Trophoblast cell (in vitro differentiated cells and primary cell): ENCODE data around the gene CLIC3.

Experiments
- DNase-seq, 2 donors: peaks; one replicate each; pipeline ENCODE4 v3.0.0-alpha.2; 2016
- H2AFZ ChIP-seq: 2 replicates; pipeline ENCODE4 v1.6.1; 2013; ENCODE audit warnings: low read length, moderate library complexity, mild to moderate bottlenecking; ENCODE audit not compliant: insufficient read depth, poor library complexity
- H2AK5ac ChIP-seq: 2 replicates; pipeline ENCODE4 v1.6.1; 2013; ENCODE audit warnings: mild to moderate bottlenecking, low read length
- H2BK120ac ChIP-seq: 2 replicates; pipeline ENCODE4 v1.6.1; 2013; ENCODE audit warnings: low read length, mild to moderate bottlenecking, moderate library complexity; ENCODE audit not compliant: insufficient read depth, poor library complexity
- H2BK12ac ChIP-seq: 2 replicates; pipeline ENCODE4 v1.6.1; 2013; ENCODE audit warnings: mild to moderate bottlenecking, low read length, moderate library complexity
- H2BK5ac ChIP-seq: 2 replicates; pipeline ENCODE4 v1.6.1; 2013; ENCODE audit warnings: low read length, low read depth, moderate library complexity, mild to moderate bottlenecking; ENCODE audit not compliant: poor library complexity
- H3K14ac ChIP-seq: 2 replicates; pipeline ENCODE4 v1.6.1; 2013; ENCODE audit warnings: mild to moderate bottlenecking, low read length
- H3K18ac ChIP-seq: 2 replicates; pipeline ENCODE4 v1.6.1; 2013; ENCODE audit warnings: mild to moderate bottlenecking, low read length
- H3K23ac ChIP-seq: 2 replicates; pipeline ENCODE4 v1.6.1; 2013; ENCODE audit warnings: low read length
- H3K27ac ChIP-seq: 2 replicates; pipeline ENCODE4 v1.5.1; 2013; ENCODE audit warnings: low read depth, mild to moderate bottlenecking, inconsistent platforms, low read length, moderate library complexity
- H3K27me3 ChIP-seq: 2 replicates; pipeline ENCODE4 v1.6.1; 2013; ENCODE audit warnings: inconsistent platforms, mild to moderate bottlenecking, low read length, moderate library complexity; ENCODE audit not compliant: insufficient read depth
- H3K36me3 ChIP-seq, 2 experiments: 1 replicate in 1 of 2; 2 replicates in 1 of 2; pipeline ENCODE4 v1.6.1; 2013; ENCODE audit warnings: low read length in 2 of 2, mild to moderate bottlenecking in 2 of 2, moderate library complexity in 1 of 2; ENCODE audit not compliant: insufficient read depth in 2 of 2, control insufficient read depth in 1 of 2
- H3K4ac ChIP-seq: 2 replicates; pipeline ENCODE4 v1.6.1; 2013; ENCODE audit warnings: low read depth, mild to moderate bottlenecking, low read length, moderate library complexity
- H3K4me1 ChIP-seq, 2 experiments: 1 replicate in 1 of 2; 2 replicates in 1 of 2; pipeline ENCODE4 v1.6.1; 2013; ENCODE audit warnings: low read length in 2 of 2, mild to moderate bottlenecking in 2 of 2, moderate library complexity in 1 of 2; ENCODE audit not compliant: insufficient read depth in 2 of 2, control insufficient read depth in 1 of 2
- H3K4me2 ChIP-seq: 2 replicates; pipeline ENCODE4 v1.6.1; 2013; ENCODE audit warnings: inconsistent platforms, mild to moderate bottlenecking, low read length, moderate library complexity
- H3K4me3 ChIP-seq: 2 replicates; pipeline ENCODE4 v1.5.1; 2013; ENCODE audit warnings: mild to moderate bottlenecking, low read depth, low read length, inconsistent platforms
- H3K79me1 ChIP-seq: one replicate; pipeline ENCODE4 v1.6.1; 2013; ENCODE audit warnings: low read length
- H3K79me2 ChIP-seq: 2 replicates; pipeline ENCODE4 v1.6.1; 2013; ENCODE audit warnings: low read length, mild to moderate bottlenecking; ENCODE audit not compliant: control insufficient read depth, insufficient read depth, poor library complexity
- H3K9ac ChIP-seq: 2 replicates; pipeline ENCODE4 v1.6.1; 2013; ENCODE audit warnings: mild to moderate bottlenecking, low read length
- H3K9me3 ChIP-seq: 2 replicates; pipeline ENCODE4 v1.6.1; 2013; ENCODE audit warnings: low read depth, mild to moderate bottlenecking, control low read depth, inconsistent platforms, low read length; ENCODE audit not compliant: insufficient read depth
- H4K12ac ChIP-seq: 2 replicates; pipeline ENCODE4 v1.6.1; 2013; ENCODE audit warnings: low read depth, mild to moderate bottlenecking, low read length, moderate library complexity
- H4K8ac ChIP-seq: 2 replicates; pipeline ENCODE4 v1.6.1; 2013; ENCODE audit warnings: low read depth, mild to moderate bottlenecking, low read length, moderate library complexity
- H4K91ac ChIP-seq: one replicate; pipeline ENCODE4 v1.6.1; 2013; ENCODE audit warnings: low read depth, mild to moderate bottlenecking, low read length, moderate library complexity
- WGBS: extraction: QIAGEN DNeasy Blood & Tissue Kit; methylation state at CpG from one replicate; pipeline ENCODE4 v1.1.7; 2013; ENCODE audit warnings: missing lambda C conversion rate; ENCODE audit not compliant: insufficient read length, insufficient coverage; ENCODE audit errors: extremely low coverage; 5-methylcytosine and 5-hydroxymethylcytosine counted together

Gene CLIC3

DNA sequence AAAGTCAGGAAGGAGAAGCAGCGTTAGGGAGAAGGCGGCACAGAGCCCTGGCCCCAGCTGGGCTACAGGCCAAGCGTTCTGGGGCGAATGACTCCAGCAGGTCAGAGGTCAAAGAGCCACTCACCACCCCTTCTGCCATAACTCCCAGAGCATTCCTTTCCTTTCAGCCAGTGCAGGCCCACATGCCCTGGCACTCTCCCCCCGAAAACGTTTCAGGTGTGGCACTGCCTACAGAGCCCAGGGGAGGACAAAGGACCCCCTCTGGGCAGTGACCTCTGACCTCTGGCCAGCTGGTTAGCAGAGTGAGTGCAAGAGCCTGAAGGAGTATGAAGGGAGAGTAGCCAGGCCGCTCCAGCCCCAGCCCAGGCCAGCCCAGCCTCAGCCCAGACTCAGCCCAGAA, 26.8 kb upstream of the CLIC3 start:
- H2AK5ac ChIP-seq, result no peak overlapping the region
- H4K91ac ChIP-seq, result no peak overlapping the region
- no peak overlapping the region for H2BK120ac ChIP-seq
- H3K9me3 ChIP-seq, result peaks cover 7% of the 10 kb centered on the region
- H2AFZ ChIP-seq, result no peak overlapping the region
- no peak overlapping the region for H3K4me3 ChIP-seq
- H3K79me1 ChIP-seq, result no peaks in the 10 kb centered on the region
- no peak overlapping the region for H3K27ac ChIP-seq
- no peak overlapping the region for H2BK12ac ChIP-seq
- H3K9ac ChIP-seq, result no peak overlapping the region
- no peak for DNase-seq
- WGBS, result no CpG with 5 or more reads among the region's 7 CpGs
- no peak overlapping the region for H3K18ac ChIP-seq
- H3K27me3 ChIP-seq, result peaks cover 9% of the 10 kb centered on the region
- no peak overlapping the region for H4K8ac ChIP-seq
- no peak overlapping the region for H3K4me2 ChIP-seq
- no peaks in the 10 kb centered on the region for H3K36me3 ChIP-seq
- no peaks in the 10 kb centered on the region for H3K79me2 ChIP-seq
- H3K14ac ChIP-seq, result no peak overlapping the region
- H3K23ac ChIP-seq, result no peak overlapping the region
- no peak overlapping the region for H2BK5ac ChIP-seq
- peaks cover 0 to 2% of the 10 kb centered on the region in 2 experiments for H3K4me1 ChIP-seq
- no peak overlapping the region for H4K12ac ChIP-seq
- H3K4ac ChIP-seq, result no peak overlapping the region

DNA sequence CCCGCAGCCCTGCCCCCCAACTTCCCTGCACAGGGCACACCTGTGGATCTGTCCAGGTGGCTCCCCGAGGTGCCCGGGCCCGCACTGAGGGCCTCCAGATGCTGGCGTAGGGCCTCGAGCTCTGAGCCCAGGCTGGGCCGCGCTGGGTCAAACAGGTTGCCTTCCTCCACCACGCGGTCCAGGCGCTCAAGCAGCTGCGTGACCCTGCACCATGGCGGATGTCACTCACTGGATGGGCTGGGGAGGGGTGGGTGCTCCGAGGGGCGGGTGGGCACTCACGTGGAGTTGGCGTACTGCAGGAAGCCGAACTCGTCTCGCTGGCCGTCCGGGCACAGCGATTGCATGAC, 26.3 kb upstream of the CLIC3 start:
- H4K91ac ChIP-seq, result no peak overlapping the region
- no peak overlapping the region for H2BK120ac ChIP-seq
- no peak overlapping the region for H4K12ac ChIP-seq
- H3K14ac ChIP-seq, result no peak overlapping the region
- no peak overlapping the region for H3K9ac ChIP-seq
- H3K4me3 ChIP-seq, result no peak overlapping the region
- H3K79me1 ChIP-seq, result no peaks in the 10 kb centered on the region
- WGBS, result no CpG with 5 or more reads among the region's 23 CpGs
- H3K79me2 ChIP-seq, result no peaks in the 10 kb centered on the region
- H3K27me3 ChIP-seq, result peaks cover 8% of the 10 kb centered on the region
- H2AFZ ChIP-seq, result no peak overlapping the region
- peaks cover 7% of the 10 kb centered on the region for H3K9me3 ChIP-seq
- no peak for DNase-seq
- no peak overlapping the region for H4K8ac ChIP-seq
- H3K27ac ChIP-seq, result no peak overlapping the region
- no peaks in the 10 kb centered on the region for H3K36me3 ChIP-seq
- H3K4ac ChIP-seq, result no peak overlapping the region
- H2AK5ac ChIP-seq, result no peak overlapping the region
- no peak overlapping the region for H2BK5ac ChIP-seq
- H3K18ac ChIP-seq, result no peak overlapping the region
- no peak overlapping the region for H3K4me2 ChIP-seq
- H3K23ac ChIP-seq, result no peak overlapping the region
- no peak overlapping the region for H2BK12ac ChIP-seq
- peaks cover 0 to 2% of the 10 kb centered on the region in 2 experiments for H3K4me1 ChIP-seq

DNA sequence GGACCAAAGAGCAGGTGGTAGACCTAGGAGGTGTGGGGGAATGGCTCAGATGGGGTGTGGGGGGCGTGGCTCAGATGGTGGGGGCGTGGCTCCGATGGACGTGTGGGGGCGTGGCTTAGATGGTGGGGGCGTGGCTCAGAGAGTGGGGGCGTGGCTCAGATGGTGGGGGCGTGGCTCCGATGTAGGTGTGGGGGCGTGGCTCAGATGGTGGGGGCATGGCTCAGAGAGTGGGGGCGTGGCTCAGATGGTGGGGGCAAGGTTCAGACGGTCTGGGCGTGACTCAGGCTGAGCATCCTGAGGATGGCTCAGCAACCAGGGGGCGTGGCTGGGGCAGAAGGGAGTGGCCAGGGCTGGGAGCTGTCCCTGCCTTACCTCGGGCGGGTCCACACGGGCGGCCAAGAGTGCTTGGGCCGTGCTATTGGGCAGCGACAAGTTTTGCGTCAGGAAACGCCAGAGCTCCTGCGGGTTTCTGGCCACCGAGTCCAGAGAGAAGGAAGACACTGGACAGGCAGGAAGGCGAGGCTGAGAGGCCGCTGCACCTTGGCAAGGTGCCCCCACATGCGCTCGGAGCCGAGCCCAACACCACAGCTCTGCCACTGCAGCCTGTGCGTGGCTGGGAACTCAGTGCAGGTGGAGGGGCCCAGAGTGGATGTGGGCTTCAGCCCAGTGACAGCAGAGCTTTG, 25.8 kb upstream of the CLIC3 start:
- Histone ChIP-seq H3K9ac (no peak overlapping the region), H2BK5ac (no peak overlapping the region), H3K4me1 (no peaks in the 10 kb centered on the region), H2AK5ac (no peak overlapping the region), H3K36me3 (no peaks in the 10 kb centered on the region), H3K4me3 (peak overlapping the region; percentile 2), H3K79me1 (no peaks in the 10 kb centered on the region), H4K12ac (no peak overlapping the region), H2BK12ac (no peak overlapping the region), H4K91ac (no peak overlapping the region), H3K79me2 (no peaks in the 10 kb centered on the region), H3K27me3 (peaks cover 4% of the 10 kb centered on the region), H2AFZ (no peak overlapping the region), H3K4me2 (no peak overlapping the region), H3K23ac (no peak overlapping the region), H3K27ac (no peak overlapping the region), H4K8ac (no peak overlapping the region), H3K4ac (no peak overlapping the region), H3K18ac (no peak overlapping the region), H2BK120ac (no peak overlapping the region), H3K14ac (no peak overlapping the region), H3K9me3 (peaks cover 6% of the 10 kb centered on the region)
- peak; percentile 83 to 86 for DNase-seq
- no CpG with 5 or more reads among the region's 30 CpGs for WGBS

DNA sequence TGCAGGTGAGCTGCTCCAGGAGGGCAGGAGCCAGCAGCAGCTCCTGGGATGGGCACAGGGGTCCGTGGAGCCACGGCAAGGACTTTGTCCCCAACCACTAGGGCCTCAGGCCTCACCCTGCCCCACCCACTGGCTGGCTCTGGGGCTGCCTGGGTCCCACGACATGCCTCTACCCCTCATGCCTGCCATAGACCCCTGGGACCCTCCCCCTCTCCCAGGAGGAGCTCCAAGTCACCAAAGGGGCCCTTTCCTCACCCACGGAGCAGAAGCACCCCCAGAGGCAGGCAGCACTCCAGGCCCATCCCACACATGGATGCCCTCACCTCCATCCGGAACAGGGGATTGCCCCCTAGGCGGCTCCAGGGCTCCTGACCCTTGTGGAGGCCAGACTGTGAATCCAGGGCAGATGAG, 25.2 kb upstream of the CLIC3 start:
- H2AK5ac ChIP-seq, result no peak overlapping the region
- H3K4me2 ChIP-seq, result no peak overlapping the region
- H3K4me3 ChIP-seq, result no peak overlapping the region
- no peak for DNase-seq
- H3K36me3 ChIP-seq, result no peaks in the 10 kb centered on the region
- WGBS, result no CpG with 5 or more reads among the region's 6 CpGs
- H3K9ac ChIP-seq, result no peak overlapping the region
- no peak overlapping the region for H4K91ac ChIP-seq
- no peak overlapping the region for H3K4ac ChIP-seq
- H3K79me1 ChIP-seq, result no peaks in the 10 kb centered on the region
- H4K12ac ChIP-seq, result no peak overlapping the region
- H3K79me2 ChIP-seq, result no peaks in the 10 kb centered on the region
- H2BK120ac ChIP-seq, result no peak overlapping the region
- H3K27me3 ChIP-seq, result no peaks in the 10 kb centered on the region
- no peak overlapping the region for H3K18ac ChIP-seq
- no peak overlapping the region for H2BK5ac ChIP-seq
- H3K27ac ChIP-seq, result no peak overlapping the region
- no peak overlapping the region for H3K14ac ChIP-seq
- H2AFZ ChIP-seq, result no peak overlapping the region
- no peaks in the 10 kb centered on the region for H3K4me1 ChIP-seq
- peaks cover 10% of the 10 kb centered on the region for H3K9me3 ChIP-seq
- H2BK12ac ChIP-seq, result no peak overlapping the region
- no peak overlapping the region for H4K8ac ChIP-seq
- no peak overlapping the region for H3K23ac ChIP-seq
